Measurements from ENCODE around the gene KRT33B.

DNA sequence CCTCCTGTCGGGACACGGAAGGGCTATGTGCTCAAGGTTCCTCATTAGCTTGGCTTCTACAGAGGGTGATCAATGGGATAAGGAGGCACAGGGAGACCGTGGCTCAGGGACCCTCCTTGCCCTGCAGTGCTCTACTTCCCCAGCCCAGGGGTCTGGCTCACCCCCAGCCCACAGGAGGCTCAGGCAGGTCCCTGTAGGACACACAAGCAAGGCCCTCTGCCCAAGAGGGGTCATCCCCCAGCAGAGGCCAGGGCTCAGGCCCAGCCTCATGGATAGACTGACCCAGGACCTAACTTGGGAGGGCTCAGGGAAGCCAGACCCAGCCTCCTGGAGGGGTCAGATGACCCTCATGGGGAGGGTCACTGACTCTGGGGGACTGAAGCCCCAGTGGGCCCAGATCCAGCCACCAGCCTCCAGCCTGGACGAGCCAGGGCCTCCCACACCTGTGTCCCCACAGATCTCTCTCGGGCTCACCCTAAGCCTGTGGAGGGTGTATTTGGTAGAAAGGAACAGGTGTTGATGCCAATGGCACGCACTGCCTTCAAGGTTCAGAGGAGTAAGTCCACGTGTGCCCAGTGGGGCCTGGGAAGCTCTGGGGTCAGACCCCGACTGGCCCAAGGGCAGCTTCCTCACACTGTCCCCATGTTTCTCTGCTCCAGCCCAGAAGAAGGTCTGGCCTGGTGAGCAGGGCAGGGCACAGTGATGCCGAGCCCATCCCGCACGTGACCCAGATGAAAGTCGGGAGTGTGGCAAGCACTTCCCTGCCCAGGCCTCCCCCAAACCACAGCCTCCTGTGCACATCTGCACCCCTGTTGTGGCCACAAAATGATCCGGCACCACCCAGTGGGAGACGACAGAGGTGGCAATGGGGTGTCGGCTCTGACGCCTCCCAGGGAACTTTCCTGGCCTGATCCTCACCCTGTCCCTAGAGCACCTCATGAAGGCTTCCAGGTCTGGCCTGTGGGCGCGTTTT is 43.2 kb downstream of the KRT33B start:
- TF ChIP-seq CTCF (IDR thresholded peaks at IDR 0.05) (no peak), POLR2A (IDR thresholded peaks at IDR 0.05) (no peak)

Data from thyroid gland (tissue), 4 donors.